Thymus (tissue), 11 donors: ENCODE results near the gene PREX1. TPM values are rescaled to one million over a fixed set of nuclear protein-coding genes. Genes with fewer than 3 reads are reported as not detected.
A peak's percentile ranks its signal among the peaks of the same experiment; 100 is the strongest.

Source experiments
- DNase-seq, 9 donors: peaks; one replicate each; pipeline ENCODE4 v3.0.0-alpha.2; 2013; ENCODE audit warnings: low spot score in 9 of 9, low read depth in 6 of 9, missing footprints in 1 of 9
- H3K27ac ChIP-seq, 2 donors: one replicate each; pipeline ENCODE4 v1.5.1; 2013; ENCODE audit warnings: control low read depth in 1 of 2, low read depth in 1 of 2, low read length in 1 of 2, mild to moderate bottlenecking in 1 of 2, moderate library complexity in 1 of 2
- H3K27me3 ChIP-seq, 2 donors: one replicate each; pipeline ENCODE4 v1.5.1; 2013; ENCODE audit warnings: low read length in 1 of 2; ENCODE audit not compliant: control insufficient read depth in 2 of 2, insufficient read depth in 1 of 2
- H3K36me3 ChIP-seq, 2 donors: one replicate each; pipeline ENCODE4 v1.5.1; 2013; ENCODE audit warnings: low read length in 1 of 2, mild to moderate bottlenecking in 1 of 2, moderate library complexity in 1 of 2; ENCODE audit not compliant: control insufficient read depth in 2 of 2, insufficient read depth in 2 of 2
- H3K4me1 ChIP-seq, 2 donors: one replicate each; pipeline ENCODE4 v1.5.1; 2013; ENCODE audit warnings: low read length in 2 of 2; ENCODE audit not compliant: control insufficient read depth in 2 of 2, insufficient read depth in 2 of 2
- H3K4me3 ChIP-seq, 2 donors: one replicate each; pipeline ENCODE4 v1.5.1; 2013; ENCODE audit warnings: low read length in 2 of 2, control low read depth in 1 of 2, mild to moderate bottlenecking in 1 of 2
- H3K9me3 ChIP-seq, 2 donors: one replicate each; pipeline ENCODE4 v1.5.1; 2013; ENCODE audit warnings: low read length in 1 of 2, mild to moderate bottlenecking in 1 of 2; ENCODE audit not compliant: control insufficient read depth in 2 of 2, insufficient read depth in 1 of 2
- WGBS: extraction: QIAGEN DNeasy Blood & Tissue Kit; methylation state at CpG from one replicate; pipeline ENCODE4 v1.1.7; 2013; 5-methylcytosine and 5-hydroxymethylcytosine counted together
- polyA plus RNA-seq: library from polyadenylated mRNA; stranded (reverse); fragments of 200-250 nt; gene quantifications from one replicate; pipeline ENCODE4 v1.2.3, GENCODE V29; 2013
- total RNA-seq: library from RNA; stranded (reverse); fragments of 120-200 nt; gene quantifications from one replicate; pipeline ENCODE4 v1.2.4, GENCODE V29; 2013
- donor health status: healthy.

Gene PREX1
- total and polyA plus RNA-seq, 2 donors = 12.5 to 19.8 TPM

DNA sequence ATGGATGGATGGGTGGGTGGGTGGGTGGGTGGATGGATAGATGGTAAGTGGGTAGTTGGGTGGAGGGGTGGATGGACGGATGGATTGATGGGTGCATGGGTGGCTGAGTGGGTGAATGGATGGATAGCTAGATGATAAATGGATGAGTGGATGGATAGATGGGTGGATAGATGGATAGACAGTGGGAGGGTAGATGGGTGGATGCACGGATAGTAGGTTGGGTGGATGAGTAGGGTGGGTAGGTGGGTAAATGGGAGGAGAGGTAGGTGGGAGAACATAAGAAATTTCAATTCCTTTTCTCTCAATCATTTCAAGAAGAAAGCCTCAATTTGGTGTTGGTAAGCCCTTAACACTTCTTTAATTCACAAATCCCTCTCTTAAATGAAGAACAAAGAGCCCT lies 186.9 kb downstream of the PREX1 start:
- no peak for DNase-seq
- no peaks in the 10 kb centered on the region for H3K27me3 ChIP-seq
- no peaks in the 10 kb centered on the region for H3K4me1 ChIP-seq
- 99% methylated on average over 2 of the region's 2 CpGs for WGBS
- H3K36me3 ChIP-seq = peaks cover 0 to 4% of the 10 kb centered on the region in 2 donors
- no peaks in the 10 kb centered on the region for H3K9me3 ChIP-seq
- no peak overlapping the region for H3K4me3 ChIP-seq
- no peak overlapping the region for H3K27ac ChIP-seq

DNA sequence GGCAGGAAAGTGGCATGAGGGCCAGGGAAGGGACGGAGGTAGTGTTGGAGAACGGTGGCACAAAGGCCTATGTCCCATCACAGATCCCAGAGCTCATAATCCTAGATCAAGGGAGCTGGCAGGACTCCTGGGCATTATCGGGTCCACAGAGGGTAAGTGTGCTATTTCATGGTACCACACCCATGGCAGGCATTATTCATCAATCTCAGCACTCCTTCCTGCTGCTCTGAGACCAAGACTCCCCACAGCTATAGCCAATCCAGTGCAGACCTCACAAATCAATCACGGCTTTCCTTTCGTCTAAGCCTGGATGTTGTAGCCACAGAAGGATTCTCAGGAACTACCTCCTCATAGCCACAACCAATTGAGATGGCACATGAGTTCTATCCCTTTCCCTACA lies 187.9 kb downstream of the PREX1 start:
- Histone ChIP-seq H3K27ac (no peak overlapping the region), H3K4me3 (no peak overlapping the region), H3K9me3 (no peaks in the 10 kb centered on the region), H3K27me3 (no peaks in the 10 kb centered on the region), H3K4me1 (peaks cover 0 to 3% of the 10 kb centered on the region in 2 donors), H3K36me3 (peaks cover 0 to 4% of the 10 kb centered on the region in 2 donors)
- DNase-seq = no peak
- over 99% methylated on average over 5 of the region's 5 CpGs for WGBS

DNA sequence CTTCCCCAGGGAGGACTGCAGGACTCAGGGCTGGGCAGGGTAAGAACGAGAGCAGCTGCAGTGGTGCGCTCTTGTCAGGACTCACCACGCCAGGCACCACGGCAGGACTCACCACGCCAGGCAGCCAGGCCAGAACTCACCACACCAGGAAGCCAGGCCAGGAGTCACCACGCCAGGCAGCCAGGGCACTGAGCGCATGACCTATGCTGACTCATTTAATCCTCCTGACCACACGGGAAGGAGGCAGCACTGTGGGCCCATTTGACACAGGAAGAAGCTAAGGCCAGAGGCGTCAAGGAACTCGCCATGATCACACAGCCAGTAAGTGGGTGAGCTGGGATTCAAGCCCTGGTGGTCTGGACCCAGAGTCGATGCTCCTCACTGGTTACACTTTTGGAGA lies 189.3 kb downstream of the PREX1 start:
- WGBS = 93% methylated on average over 11 of the region's 11 CpGs
- Histone ChIP-seq H3K27ac (no peak overlapping the region), H3K36me3 (peaks cover 0 to 4% of the 10 kb centered on the region in 2 donors), H3K9me3 (no peaks in the 10 kb centered on the region), H3K4me1 (peaks cover 0 to 3% of the 10 kb centered on the region in 2 donors), H3K27me3 (no peaks in the 10 kb centered on the region), H3K4me3 (no peak overlapping the region)
- DNase-seq = no peak

DNA sequence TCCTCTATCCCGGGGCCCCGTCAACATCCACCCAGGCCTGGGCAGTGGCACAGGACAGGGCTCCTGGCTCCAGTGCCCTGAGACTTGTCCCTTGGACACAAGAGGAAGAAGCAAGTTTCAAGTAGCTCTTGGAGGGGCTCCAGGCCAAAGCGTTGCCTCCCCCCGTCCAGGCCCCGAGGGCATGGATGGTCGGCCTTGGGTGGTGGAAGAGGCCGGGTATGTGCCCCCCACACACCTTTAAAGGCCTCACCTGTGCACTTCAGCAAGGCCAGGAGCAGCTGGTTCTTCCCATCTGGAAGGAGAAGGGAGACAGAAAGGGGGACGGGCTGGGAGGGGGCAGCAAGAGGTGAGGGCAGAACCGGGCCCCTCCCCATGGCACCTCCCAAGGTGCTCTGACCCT lies 190.3 kb downstream of the PREX1 start:
- 97% methylated on average over 9 of the region's 9 CpGs for WGBS
- H3K4me3 ChIP-seq = no peak overlapping the region
- peaks cover 0 to 3% of the 10 kb centered on the region in 2 donors for H3K4me1 ChIP-seq
- H3K27me3 ChIP-seq = no peaks in the 10 kb centered on the region
- no peak overlapping the region for H3K27ac ChIP-seq
- H3K36me3 ChIP-seq = peaks cover 0 to 4% of the 10 kb centered on the region in 2 donors
- no peak for DNase-seq
- H3K9me3 ChIP-seq = no peaks in the 10 kb centered on the region

GRCh38 chr20:48636301-48636700 lies 191.5 kb downstream of the PREX1 start:
- no peaks in the 10 kb centered on the region for H3K36me3 ChIP-seq
- H3K27ac ChIP-seq = no peak overlapping the region
- H3K4me3 ChIP-seq = no peak overlapping the region
- WGBS = 97% methylated on average over 26 of the region's 26 CpGs
- no peak for DNase-seq
- no peaks in the 10 kb centered on the region for H3K9me3 ChIP-seq
- peaks cover 0 to 3% of the 10 kb centered on the region in 2 donors for H3K4me1 ChIP-seq
- no peaks in the 10 kb centered on the region for H3K27me3 ChIP-seq

DNA sequence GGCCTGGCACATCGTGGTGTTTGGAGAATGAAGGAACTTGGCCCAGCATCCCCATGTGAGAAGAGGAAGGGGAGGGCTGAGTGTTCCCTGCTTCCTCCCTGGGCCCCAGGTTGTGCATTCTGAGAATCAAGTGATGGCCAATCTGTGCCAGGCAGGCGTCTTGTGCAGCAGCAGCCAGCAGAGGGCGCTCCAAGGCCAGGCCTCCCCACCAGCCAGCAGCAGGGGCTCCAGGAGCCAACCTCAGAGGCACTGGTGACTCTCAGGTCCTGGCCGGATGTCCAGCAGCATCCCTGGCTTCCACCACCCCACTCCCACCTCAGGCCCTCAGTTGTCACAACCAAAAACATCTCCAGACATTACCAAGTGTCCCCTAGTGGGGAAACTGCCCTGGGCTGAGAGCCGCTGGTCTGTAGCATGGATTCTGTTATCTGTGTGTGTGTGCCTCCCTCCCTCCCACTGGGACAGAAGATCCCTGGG lies 192.0 kb downstream of the PREX1 start:
- WGBS = 30% methylated on average over 5 of the region's 5 CpGs
- H3K9me3 ChIP-seq = no peaks in the 10 kb centered on the region
- H3K36me3 ChIP-seq = no peaks in the 10 kb centered on the region
- H3K4me1 ChIP-seq = peaks cover 0 to 3% of the 10 kb centered on the region in 2 donors
- H3K4me3 ChIP-seq = no peak overlapping the region
- DNase-seq = peak in 4 of 9 donors; percentile 23 to 64 (median 40)
- no peak overlapping the region for H3K27ac ChIP-seq
- no peaks in the 10 kb centered on the region for H3K27me3 ChIP-seq

DNA sequence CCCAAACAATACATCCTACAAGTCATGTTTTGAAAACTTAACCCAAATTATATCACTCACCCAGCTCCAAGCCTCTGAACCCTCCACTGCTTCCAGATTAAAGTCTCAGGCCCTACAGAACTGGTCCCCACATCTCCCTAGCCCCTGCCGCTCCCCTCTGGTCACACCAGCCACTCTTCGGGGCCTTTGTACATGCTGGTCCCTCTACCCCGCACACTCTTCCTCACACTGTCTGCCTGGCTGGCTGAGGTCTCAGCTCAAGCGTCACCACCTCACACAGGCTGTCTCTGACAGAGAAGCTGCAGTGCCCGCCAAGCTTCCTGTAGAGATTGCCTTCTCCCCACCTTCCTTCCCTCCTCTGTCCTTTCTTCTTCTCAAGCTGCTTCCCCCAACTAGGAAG lies 192.4 kb downstream of the PREX1 start:
- Histone ChIP-seq H3K36me3 (no peaks in the 10 kb centered on the region), H3K4me1 (peaks cover 0 to 3% of the 10 kb centered on the region in 2 donors), H3K9me3 (no peaks in the 10 kb centered on the region), H3K4me3 (no peak overlapping the region), H3K27me3 (no peaks in the 10 kb centered on the region), H3K27ac (no peak overlapping the region)
- 93% methylated on average over 5 of the region's 5 CpGs for WGBS
- no peak for DNase-seq

- 98% methylated on average over 7 of the region's 7 CpGs for WGBS
- Histone ChIP-seq H3K27me3 (no peaks in the 10 kb centered on the region), H3K4me3 (no peak overlapping the region), H3K27ac (no peak overlapping the region), H3K36me3 (no peaks in the 10 kb centered on the region), H3K4me1 (peaks cover 0 to 3% of the 10 kb centered on the region in 2 donors), H3K9me3 (no peaks in the 10 kb centered on the region)
- DNase-seq = no peak
These were observed 193.2 kb downstream of the PREX1 start for GRCh38 chr20:48634641-48635040.

DNA sequence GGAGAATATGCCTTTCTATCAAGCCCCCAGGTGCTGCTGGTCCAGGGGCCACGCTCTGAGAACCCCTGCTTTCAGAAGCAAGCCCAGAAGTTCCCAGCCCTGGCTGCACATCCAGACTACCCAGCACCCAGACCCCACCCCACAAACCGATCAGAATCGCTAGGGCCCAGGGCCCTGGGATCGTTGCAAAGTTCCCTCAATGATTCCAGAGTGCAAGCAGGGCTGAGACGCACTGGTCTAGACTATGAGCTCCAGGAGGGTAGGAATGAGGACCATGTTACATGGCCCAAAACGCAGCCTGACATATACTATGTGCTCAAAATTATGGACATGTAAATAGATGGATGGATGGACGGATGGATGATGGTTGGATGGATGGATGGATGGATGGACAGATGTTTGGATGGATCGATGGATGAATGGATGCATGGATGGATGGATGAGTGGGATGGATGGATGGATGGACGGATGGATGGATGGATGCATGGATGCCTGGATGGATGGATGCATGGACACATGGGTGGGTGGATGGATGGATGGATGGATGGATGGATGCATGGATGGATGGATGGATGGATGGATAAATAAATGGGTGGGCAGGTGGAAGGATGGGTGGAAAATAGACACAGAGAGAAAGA lies 194.1 kb downstream of the PREX1 start:
- Histone ChIP-seq H3K4me1 (peaks cover 0 to 3% of the 10 kb centered on the region in 2 donors), H3K27ac (no peak overlapping the region), H3K4me3 (no peak overlapping the region), H3K27me3 (no peaks in the 10 kb centered on the region), H3K36me3 (no peaks in the 10 kb centered on the region), H3K9me3 (no peaks in the 10 kb centered on the region)
- WGBS = 94% methylated on average over 9 of the region's 9 CpGs
- DNase-seq = no peak
